Thyroid gland (tissue), 4 donors: Measurements from ENCODE around the gene TP53I13.

ENCODE experiments used
- POLR2A ChIP-seq, 2 donors: fragments of 450-650 bp; IDR thresholded peaks; one replicate each; pipeline ENCODE4 v1.6.1; 2017; ENCODE audit warnings: antibody characterized with exemption in 2 of 2, mild to moderate bottlenecking in 2 of 2, moderate library complexity in 1 of 2
- TF ChIP-seq, protein P1 (sequence below), 6 experiments: fragments of 200-600 bp in 3 of 6; fragments of 450-650 bp in 3 of 6; sonication (generic) in 3 of 6; IDR thresholded peaks; one replicate each; pipeline ENCODE4 v1.5.1; 2016 to 2019; ENCODE audit warnings: antibody characterized with exemption in 6 of 6, mild to moderate bottlenecking in 2 of 6, inconsistent platforms in 1 of 6, moderate library complexity in 1 of 6

- no peak for TF ChIP-seq POLR2A (IDR thresholded peaks at IDR 0.05)
- TF ChIP-seq, protein P1, sequence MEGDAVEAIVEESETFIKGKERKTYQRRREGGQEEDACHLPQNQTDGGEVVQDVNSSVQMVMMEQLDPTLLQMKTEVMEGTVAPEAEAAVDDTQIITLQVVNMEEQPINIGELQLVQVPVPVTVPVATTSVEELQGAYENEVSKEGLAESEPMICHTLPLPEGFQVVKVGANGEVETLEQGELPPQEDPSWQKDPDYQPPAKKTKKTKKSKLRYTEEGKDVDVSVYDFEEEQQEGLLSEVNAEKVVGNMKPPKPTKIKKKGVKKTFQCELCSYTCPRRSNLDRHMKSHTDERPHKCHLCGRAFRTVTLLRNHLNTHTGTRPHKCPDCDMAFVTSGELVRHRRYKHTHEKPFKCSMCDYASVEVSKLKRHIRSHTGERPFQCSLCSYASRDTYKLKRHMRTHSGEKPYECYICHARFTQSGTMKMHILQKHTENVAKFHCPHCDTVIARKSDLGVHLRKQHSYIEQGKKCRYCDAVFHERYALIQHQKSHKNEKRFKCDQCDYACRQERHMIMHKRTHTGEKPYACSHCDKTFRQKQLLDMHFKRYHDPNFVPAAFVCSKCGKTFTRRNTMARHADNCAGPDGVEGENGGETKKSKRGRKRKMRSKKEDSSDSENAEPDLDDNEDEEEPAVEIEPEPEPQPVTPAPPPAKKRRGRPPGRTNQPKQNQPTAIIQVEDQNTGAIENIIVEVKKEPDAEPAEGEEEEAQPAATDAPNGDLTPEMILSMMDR (IDR thresholded peaks at IDR 0.05), result no peak
These were observed 12.7 kb upstream of the TP53I13 start for GRCh38 chr17:29555840-29556239.
